DOHH2 (cell line): Measurements from ENCODE around the gene ATP2B2.

Experiments used
- H3F3A ChIP-seq: fragments of 200-600 bp; sonication (generic), shearing (Covaris generic); 2 replicates; pipeline ENCODE4 v1.6.0; 2016; ENCODE audit warnings: antibody characterized with exemption, mild to moderate bottlenecking; ENCODE audit not compliant: control insufficient read depth, insufficient read depth
- H3K27ac ChIP-seq: fragments of 200-600 bp; sonication (generic); 2 replicates; pipeline ENCODE4 v1.5.1; 2014; ENCODE audit warnings: low read depth, mild to moderate bottlenecking, low read length, moderate library complexity
- H3K27me3 ChIP-seq: fragments of 200-600 bp; sonication (generic); 2 replicates; pipeline ENCODE4 v1.6.1; 2014; ENCODE audit warnings: mild to moderate bottlenecking, low read length, mixed read lengths; ENCODE audit not compliant: control insufficient read depth
- H3K36me3 ChIP-seq: fragments of 200-600 bp; sonication (generic); 2 replicates; pipeline ENCODE4 v1.6.1; 2014; ENCODE audit warnings: mild to moderate bottlenecking, low read length, moderate library complexity, mixed read lengths; ENCODE audit not compliant: control insufficient read depth
- H3K4me1 ChIP-seq: fragments of 200-600 bp; sonication (generic); 2 replicates; pipeline ENCODE4 v1.6.1; 2014; ENCODE audit warnings: mild to moderate bottlenecking, low read length, mixed read lengths; ENCODE audit not compliant: control insufficient read depth
- H3K4me2 ChIP-seq: fragments of 200-600 bp; sonication (generic); 2 replicates; pipeline ENCODE4 v1.6.0; 2014; ENCODE audit warnings: mild to moderate bottlenecking, low read length, moderate library complexity
- H3K4me3 ChIP-seq: fragments of 200-600 bp; sonication (generic); 2 replicates; pipeline ENCODE4 v1.5.1; 2014; ENCODE audit warnings: mild to moderate bottlenecking, low read length, mixed read lengths
- H3K79me2 ChIP-seq: fragments of 200-600 bp; sonication (generic); 2 replicates; pipeline ENCODE4 v1.6.1; 2014; ENCODE audit warnings: mild to moderate bottlenecking, low read length, mixed read lengths; ENCODE audit not compliant: control insufficient read depth
- H3K9me2 ChIP-seq: fragments of 200-600 bp; sonication (generic); replicated peaks from 2 replicates; pipeline ENCODE4 v1.6.1; 2014; ENCODE audit warnings: mild to moderate bottlenecking, low read length, mixed read lengths; ENCODE audit not compliant: control insufficient read depth
- H3K9me3 ChIP-seq: fragments of 200-600 bp; sonication (generic); 2 replicates; pipeline ENCODE4 v1.6.1; 2014; ENCODE audit warnings: antibody characterized with exemption, low read length, mixed read lengths; ENCODE audit not compliant: control insufficient read depth, insufficient read depth
- H4K20me1 ChIP-seq: fragments of 200-600 bp; sonication (generic); 2 replicates; pipeline ENCODE4 v1.6.0; 2014; ENCODE audit warnings: low read depth, mild to moderate bottlenecking, antibody characterized with exemption, low read length, moderate library complexity; ENCODE audit not compliant: control insufficient read depth, insufficient read depth
- EZH2phosphoT487 ChIP-seq: fragments of 200-600 bp; sonication (generic); IDR thresholded peaks from 2 replicates; pipeline ENCODE4 v1.6.1; 2017; ENCODE audit warnings: borderline replicate concordance, mild to moderate bottlenecking, antibody characterized with exemption, low read length, moderate library complexity, mixed read lengths
- TF ChIP-seq, protein P1 (sequence below): fragments of 200-600 bp; sonication (generic); IDR thresholded peaks from one replicate; pipeline ENCODE4 v1.5.1; 2014; ENCODE audit warnings: antibody characterized with exemption, mild to moderate bottlenecking, low read depth, low read length; ENCODE audit not compliant: poor library complexity, severe bottlenecking

Gene ATP2B2

GRCh38 chr3:10443272-10444109 lies 61.9 kb downstream of the ATP2B2 start:
- Histone ChIP-seq H3K9me3 (no peaks in the 10 kb centered on the region), H3K9me2 (no peaks in the 10 kb centered on the region), H3K4me1 (peaks cover 9% of the 10 kb centered on the region), H3F3A (no peaks in the 10 kb centered on the region), H3K27ac (no peak overlapping the region), H3K4me3 (no peak overlapping the region), H4K20me1 (no peaks in the 10 kb centered on the region), H3K27me3 (peaks cover 13% of the 10 kb centered on the region), H3K36me3 (no peaks in the 10 kb centered on the region), H3K79me2 (no peaks in the 10 kb centered on the region), H3K4me2 (no peak overlapping the region)
- TF ChIP-seq EZH2phosphoT487: no peak
- TF ChIP-seq, protein P1, sequence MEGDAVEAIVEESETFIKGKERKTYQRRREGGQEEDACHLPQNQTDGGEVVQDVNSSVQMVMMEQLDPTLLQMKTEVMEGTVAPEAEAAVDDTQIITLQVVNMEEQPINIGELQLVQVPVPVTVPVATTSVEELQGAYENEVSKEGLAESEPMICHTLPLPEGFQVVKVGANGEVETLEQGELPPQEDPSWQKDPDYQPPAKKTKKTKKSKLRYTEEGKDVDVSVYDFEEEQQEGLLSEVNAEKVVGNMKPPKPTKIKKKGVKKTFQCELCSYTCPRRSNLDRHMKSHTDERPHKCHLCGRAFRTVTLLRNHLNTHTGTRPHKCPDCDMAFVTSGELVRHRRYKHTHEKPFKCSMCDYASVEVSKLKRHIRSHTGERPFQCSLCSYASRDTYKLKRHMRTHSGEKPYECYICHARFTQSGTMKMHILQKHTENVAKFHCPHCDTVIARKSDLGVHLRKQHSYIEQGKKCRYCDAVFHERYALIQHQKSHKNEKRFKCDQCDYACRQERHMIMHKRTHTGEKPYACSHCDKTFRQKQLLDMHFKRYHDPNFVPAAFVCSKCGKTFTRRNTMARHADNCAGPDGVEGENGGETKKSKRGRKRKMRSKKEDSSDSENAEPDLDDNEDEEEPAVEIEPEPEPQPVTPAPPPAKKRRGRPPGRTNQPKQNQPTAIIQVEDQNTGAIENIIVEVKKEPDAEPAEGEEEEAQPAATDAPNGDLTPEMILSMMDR: no peak

DNA sequence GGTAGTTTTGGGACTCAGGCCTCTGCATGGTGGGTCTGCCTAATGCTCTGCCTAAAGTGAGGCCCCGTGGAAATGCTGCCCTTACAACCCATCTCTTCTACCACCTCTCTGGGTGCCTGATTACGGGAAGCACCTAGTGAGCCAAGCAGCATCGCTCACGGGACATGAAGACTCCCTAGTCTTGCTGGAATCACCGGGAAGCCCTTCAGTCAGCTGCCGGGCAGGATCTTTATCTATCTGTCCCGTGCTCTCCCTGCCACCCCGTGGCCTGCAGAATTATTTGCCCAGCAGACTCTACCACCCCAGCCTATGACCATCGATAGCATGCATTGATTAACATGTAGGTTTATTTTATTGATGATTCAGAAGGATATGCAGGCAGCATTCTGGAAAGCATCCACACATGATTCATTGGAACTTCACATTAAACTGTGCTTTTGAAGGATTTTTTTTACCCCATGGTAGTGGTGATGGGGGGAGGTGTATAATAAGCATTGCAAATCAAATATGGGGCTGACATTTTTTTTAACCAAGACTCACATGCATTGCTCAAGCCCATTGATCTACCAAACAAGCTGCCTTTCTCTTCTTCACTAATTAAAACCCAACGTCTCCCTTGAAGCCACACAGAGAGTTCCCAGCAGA lies 63.1 kb downstream of the ATP2B2 start:
- H3K4me3 ChIP-seq: no peak overlapping the region
- no peak overlapping the region for H3K27ac ChIP-seq
- H3K27me3 ChIP-seq: peaks cover 8% of the 10 kb centered on the region; the same call in 1 of the 2 replicates
- H3F3A ChIP-seq: no peaks in the 10 kb centered on the region
- H4K20me1 ChIP-seq: no peaks in the 10 kb centered on the region
- TF ChIP-seq, protein P1: no peak
- TF ChIP-seq EZH2phosphoT487: no peak
- peaks cover 12% of the 10 kb centered on the region for H3K4me1 ChIP-seq
- no peaks in the 10 kb centered on the region for H3K36me3 ChIP-seq
- no peaks in the 10 kb centered on the region for H3K9me3 ChIP-seq
- no peak overlapping the region for H3K4me2 ChIP-seq
- H3K79me2 ChIP-seq: no peaks in the 10 kb centered on the region
- no peaks in the 10 kb centered on the region for H3K9me2 ChIP-seq

DNA sequence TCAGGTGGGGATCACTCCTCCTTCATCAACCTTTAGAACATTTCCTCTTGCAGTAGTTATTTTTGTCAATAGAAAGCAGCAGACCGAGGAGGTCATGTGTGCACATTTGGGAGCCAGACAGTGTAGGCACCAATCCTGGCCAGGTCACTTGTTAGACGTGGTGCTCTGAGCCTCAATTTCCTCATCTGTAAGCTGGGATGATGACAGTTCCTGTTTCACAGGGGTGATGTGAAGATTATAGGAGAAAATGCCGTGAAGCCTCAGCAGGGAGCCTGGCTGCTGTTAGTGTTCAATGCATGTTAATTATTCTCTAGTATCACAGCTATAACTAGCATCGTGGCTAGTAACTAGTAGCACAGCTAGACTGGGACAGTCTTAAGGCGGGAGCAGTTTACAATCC lies 64.7 kb downstream of the ATP2B2 start:
- no peak overlapping the region for H3K4me2 ChIP-seq
- no peaks in the 10 kb centered on the region for H3K9me2 ChIP-seq
- no peak for TF ChIP-seq EZH2phosphoT487
- TF ChIP-seq, protein P1: no peak
- H3K4me1 ChIP-seq: peaks cover 14% of the 10 kb centered on the region
- no peaks in the 10 kb centered on the region for H3K36me3 ChIP-seq
- no peaks in the 10 kb centered on the region for H4K20me1 ChIP-seq
- H3F3A ChIP-seq: no peaks in the 10 kb centered on the region
- H3K27ac ChIP-seq: no peak overlapping the region
- H3K27me3 ChIP-seq: no peaks in the 10 kb centered on the region
- H3K9me3 ChIP-seq: no peaks in the 10 kb centered on the region
- H3K4me3 ChIP-seq: no peak overlapping the region
- no peaks in the 10 kb centered on the region for H3K79me2 ChIP-seq
